ENCODE measurements around the gene PIK3R2. TPM values are rescaled to one million over a fixed set of nuclear protein-coding genes. Genes with fewer than 3 reads are reported as not detected.

Gene PIK3R2
- total and polyA plus RNA-seq, 2 experiments from 2014 or later: 8.5 to 66.6 TPM

DNA sequence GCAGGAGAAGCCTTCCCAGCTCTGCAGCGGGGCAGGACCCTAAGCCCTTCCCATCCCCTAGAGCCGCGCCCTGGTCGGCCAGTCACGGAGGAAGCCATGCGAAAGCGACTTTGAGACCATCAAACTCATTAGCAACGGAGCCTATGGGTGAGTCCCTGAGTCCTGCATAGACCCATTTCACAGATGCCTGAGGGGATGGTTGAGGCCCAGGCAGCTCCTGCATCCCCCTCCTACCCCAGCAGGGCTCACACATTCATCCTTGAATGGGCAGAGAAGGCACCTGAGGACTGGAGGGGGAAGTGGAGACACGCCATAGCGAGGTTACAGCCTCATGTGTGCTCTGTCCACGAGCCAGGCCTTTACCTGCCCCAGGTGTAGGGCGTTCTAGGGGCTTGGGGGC, 24.2 kb upstream of the PIK3R2 start:
- Histone ChIP-seq H3F3A (replicated peaks; ENCODE audit: low read depth) (no peaks in the 10 kb centered on the region), H4K20me1 (replicated peaks; ENCODE audit: insufficient read depth) (peaks cover 11% of the 10 kb centered on the region; the same call in 1 of the 2 replicates), H3K27ac (ENCODE audit: low read depth) (no peak overlapping the region), H3K36me3 (ENCODE audit: insufficient read depth) (no peaks in the 10 kb centered on the region; the same call in 1 of the 2 replicates), H3K79me2 (replicated peaks; ENCODE audit: insufficient read depth) (no peaks in the 10 kb centered on the region), H3K4me1 (ENCODE audit: insufficient read depth) (no peaks in the 10 kb centered on the region), H3K4me3 (no peak overlapping the region), H3K4me2 (no peak overlapping the region), H2AFZ (no peak overlapping the region), H3K27me3 (ENCODE audit: insufficient read depth) (no peaks in the 10 kb centered on the region), H3K9me2 (ENCODE audit: insufficient read depth) (no peaks in the 10 kb centered on the region)
- DNase-seq (ENCODE audit: low spot score): no peak
- Mint-ChIP-seq H3K27ac (no peak overlapping the region), H3K4me1 (no peaks in the 10 kb centered on the region), H3K9me3 (peaks cover 3% of the 10 kb centered on the region; the same call in 1 of the 3 replicates), H3K4me3 (no peak overlapping the region), H3K27me3 (ENCODE audit: insufficient read depth, low read depth, poor library complexity) (peaks cover 6% of the 10 kb centered on the region), H3K36me3 (ENCODE audit: low read depth) (peaks cover 31% of the 10 kb centered on the region)
- ATAC-seq: no peak
- no peak for TF ChIP-seq CREB1 (CRISPR knock-in tag; IDR thresholded peaks at IDR 0.05; ENCODE audit: low read depth)
- no peak for TF ChIP-seq STAT1 (IDR thresholded peaks at IDR 0.05; ENCODE audit: unreplicated experiment)
- TF ChIP-seq, protein P1, sequence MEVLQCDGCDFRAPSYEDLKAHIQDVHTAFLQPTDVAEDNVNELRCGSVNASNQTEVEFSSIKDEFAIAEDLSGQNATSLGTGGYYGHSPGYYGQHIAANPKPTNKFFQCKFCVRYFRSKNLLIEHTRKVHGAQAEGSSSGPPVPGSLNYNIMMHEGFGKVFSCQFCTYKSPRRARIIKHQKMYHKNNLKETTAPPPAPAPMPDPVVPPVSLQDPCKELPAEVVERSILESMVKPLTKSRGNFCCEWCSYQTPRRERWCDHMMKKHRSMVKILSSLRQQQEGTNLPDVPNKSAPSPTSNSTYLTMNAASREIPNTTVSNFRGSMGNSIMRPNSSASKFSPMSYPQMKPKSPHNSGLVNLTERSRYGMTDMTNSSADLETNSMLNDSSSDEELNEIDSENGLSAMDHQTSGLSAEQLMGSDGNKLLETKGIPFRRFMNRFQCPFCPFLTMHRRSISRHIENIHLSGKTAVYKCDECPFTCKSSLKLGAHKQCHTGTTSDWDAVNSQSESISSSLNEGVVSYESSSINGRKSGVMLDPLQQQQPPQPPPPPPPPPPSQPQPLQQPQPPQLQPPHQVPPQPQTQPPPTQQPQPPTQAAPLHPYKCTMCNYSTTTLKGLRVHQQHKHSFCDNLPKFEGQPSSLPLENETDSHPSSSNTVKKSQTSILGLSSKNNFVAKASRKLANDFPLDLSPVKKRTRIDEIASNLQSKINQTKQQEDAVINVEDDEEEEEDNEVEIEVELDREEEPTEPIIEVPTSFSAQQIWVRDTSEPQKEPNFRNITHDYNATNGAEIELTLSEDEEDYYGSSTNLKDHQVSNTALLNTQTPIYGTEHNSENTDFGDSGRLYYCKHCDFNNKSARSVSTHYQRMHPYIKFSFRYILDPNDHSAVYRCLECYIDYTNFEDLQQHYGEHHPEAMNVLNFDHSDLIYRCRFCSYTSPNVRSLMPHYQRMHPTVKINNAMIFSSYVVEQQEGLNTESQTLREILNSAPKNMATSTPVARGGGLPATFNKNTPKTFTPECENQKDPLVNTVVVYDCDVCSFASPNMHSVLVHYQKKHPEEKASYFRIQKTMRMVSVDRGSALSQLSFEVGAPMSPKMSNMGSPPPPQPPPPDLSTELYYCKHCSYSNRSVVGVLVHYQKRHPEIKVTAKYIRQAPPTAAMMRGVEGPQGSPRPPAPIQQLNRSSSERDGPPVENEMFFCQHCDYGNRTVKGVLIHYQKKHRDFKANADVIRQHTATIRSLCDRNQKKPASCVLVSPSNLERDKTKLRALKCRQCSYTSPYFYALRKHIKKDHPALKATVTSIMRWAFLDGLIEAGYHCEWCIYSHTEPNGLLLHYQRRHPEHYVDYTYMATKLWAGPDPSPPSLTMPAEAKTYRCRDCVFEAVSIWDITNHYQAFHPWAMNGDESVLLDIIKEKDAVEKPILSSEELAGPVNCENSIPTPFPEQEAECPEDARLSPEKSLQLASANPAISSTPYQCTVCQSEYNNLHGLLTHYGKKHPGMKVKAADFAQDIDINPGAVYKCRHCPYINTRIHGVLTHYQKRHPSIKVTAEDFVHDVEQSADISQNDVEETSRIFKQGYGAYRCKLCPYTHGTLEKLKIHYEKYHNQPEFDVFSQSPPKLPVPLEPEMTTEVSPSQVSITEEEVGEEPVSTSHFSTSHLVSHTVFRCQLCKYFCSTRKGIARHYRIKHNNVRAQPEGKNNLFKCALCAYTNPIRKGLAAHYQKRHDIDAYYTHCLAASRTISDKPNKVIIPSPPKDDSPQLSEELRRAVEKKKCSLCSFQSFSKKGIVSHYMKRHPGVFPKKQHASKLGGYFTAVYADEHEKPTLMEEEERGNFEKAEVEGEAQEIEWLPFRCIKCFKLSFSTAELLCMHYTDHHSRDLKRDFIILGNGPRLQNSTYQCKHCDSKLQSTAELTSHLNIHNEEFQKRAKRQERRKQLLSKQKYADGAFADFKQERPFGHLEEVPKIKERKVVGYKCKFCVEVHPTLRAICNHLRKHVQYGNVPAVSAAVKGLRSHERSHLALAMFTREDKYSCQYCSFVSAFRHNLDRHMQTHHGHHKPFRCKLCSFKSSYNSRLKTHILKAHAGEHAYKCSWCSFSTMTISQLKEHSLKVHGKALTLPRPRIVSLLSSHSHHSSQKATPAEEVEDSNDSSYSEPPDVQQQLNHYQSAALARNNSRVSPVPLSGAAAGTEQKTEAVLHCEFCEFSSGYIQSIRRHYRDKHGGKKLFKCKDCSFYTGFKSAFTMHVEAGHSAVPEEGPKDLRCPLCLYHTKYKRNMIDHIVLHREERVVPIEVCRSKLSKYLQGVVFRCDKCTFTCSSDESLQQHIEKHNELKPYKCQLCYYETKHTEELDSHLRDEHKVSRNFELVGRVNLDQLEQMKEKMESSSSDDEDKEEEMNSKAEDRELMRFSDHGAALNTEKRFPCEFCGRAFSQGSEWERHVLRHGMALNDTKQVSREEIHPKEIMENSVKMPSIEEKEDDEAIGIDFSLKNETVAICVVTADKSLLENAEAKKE (CRISPR knock-in tag; IDR thresholded peaks at IDR 0.05): no peak
- no peak for TF ChIP-seq ZNF114 (CRISPR knock-in tag; IDR thresholded peaks at IDR 0.05)
- TF ChIP-seq EZH2phosphoT487 (IDR thresholded peaks at IDR 0.05; ENCODE audit: unreplicated experiment): no peak
- no peak for TF ChIP-seq POLR2AphosphoS5 (IDR thresholded peaks at IDR 0.05; ENCODE audit: low read depth)

All from GM23338 (cell line).